NCI-H146 treated with DMSO at 0.1 percent for 48 hours (cell line): ENCODE results near the gene ZNF275.
"Not testable (repeated sequence)": the region's sequence is repeated elsewhere in the genome, so short reads cannot be mapped to it uniquely, and the experiment has no call there.

Source experiments
- DNase-seq: peaks from one replicate; lab custom pipeline; 2025; ENCODE audit not compliant: unreplicated experiment; lab: John Stamatoyannopoulos, UW

ZNF275 gene

DNA sequence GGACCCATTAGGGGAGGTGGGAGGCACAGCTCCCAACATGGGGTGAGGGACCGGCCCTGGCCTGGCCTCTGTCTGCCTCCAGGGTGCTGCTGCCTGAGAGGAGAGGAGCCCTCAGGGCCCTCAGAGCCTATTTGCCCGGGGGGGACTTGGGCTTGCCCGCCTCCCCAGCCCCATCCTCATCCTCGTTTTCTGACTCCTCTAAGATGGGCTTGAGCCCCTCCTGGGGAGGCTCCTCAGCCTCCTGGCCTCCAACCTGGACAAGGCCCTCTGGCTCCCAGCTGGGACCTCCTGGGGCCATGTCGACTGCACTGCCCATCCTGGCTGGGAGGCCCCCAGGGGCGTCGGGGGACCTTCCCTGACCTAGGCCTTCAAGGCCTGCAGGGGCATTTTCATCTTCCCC is 15.1 kb upstream of the ZNF275 start:
- DNase-seq = no peak

GRCh38 chrX:153319295-153320046 is 14.5 kb upstream of the ZNF275 start:
- DNase-seq = peak; percentile 53

GRCh38 chrX:153320047-153320443 is 13.9 kb upstream of the ZNF275 start:
- not testable (repeated sequence) for DNase-seq

GRCh38 chrX:153320555-153321184 is 13.3 kb upstream of the ZNF275 start:
- DNase-seq = no peak

GRCh38 chrX:153321381-153322124 is 12.4 kb upstream of the ZNF275 start, which contains the start of gene PNMA6F:
Gene PNMA6F, minus strand, starts transcription at chrX:153321767. Its CDS starts 1,093 bp downstream, at chrX:153320674.
- no peak for DNase-seq

DNA sequence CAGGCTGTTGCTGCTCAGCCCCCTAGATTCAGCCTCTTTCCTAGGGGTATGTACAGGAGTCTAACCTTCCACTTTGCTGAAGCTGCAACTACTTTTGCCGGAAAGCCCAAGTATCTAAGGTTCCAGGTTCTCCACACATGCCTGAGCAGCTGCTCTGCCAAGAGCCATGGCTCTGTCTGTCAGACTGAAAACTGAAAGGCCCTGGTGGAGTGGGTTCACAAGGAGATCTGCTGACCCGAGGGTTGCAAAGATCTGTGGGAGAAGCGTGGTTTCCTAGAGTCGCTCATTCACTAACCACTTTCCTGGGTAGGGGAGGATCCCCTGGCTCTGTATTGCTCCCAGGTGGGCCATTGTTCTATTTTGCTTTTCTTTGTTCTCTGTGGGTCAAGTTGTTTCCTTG is 6.4 kb upstream of the ZNF275 start:
- DNase-seq = no peak

- no peak for DNase-seq
Observed at GRCh38 chrX:153333266-153333665, 687 bp upstream of the ZNF275 start.

DNA sequence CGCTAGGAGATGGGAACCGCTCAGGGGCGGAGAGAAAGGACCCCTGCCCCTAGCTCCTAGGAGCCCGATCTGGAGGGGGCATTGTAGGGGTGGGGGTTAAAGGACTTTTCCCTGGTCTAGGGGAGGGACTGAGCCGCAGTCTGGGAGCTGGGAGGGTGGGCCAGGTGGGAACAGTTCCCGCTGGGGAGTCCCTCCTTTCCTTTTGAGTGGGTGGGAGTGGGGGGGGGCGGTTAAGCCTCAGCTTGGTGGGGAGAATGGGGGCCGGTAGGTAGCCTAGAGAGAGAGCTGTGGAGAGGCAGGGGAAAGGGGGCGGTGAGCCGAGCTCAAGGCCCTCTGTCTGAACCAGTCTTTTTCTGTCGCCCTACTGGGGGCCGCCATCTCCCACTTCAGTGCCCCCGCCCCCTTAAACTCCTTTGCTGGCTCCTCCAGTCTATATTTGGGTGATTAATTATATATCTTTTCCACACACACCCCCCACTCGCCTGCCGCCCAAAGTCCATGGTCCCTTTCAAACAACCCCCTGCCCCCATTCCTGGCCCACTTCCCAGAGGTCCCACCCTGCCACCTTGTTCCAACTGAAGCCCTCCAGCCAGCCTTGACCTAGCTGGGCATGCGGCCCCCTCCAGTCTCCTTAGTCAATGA is 822 bp downstream of the ZNF275 start:
- no peak for DNase-seq

DNA sequence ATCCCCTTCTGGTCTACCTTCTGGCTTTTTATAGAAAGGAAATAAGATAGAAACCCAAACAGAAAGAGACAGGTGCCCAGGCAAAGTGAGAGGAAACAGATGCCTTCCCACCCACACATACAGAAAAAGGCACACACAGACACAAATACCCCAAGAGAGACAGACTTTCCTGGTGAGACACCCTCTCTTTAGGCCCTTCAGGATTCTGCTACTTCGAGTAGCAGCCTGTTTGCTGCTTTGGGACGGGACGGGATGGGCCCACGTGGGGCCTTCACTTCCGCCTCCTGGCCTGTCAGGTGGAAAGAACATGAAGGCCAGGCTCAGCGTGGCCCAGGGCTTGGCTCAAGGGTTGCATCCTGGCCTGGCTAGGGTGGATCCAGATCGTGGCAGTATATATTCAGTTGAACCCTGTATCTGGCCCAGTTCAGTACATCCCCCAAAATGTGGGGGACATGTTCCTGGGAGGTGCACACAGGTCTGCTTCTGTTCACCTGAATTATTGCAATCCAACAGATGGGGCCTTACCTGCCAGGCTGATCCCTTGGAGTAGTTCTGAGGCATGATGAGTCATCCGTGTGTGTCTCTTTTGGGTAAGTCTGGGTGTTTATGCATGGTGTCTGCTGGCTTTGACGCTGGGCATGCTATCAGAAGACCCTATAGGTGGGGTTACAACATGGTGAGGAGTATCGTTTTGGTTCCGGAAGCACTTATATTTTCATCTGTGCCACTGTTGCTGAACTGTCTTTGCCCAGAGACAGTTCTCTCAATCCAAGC is 2.4 kb downstream of the ZNF275 start:
- no peak for DNase-seq

- DNase-seq = no peak
Observed at GRCh38 chrX:153336988-153337387, 3.0 kb downstream of the ZNF275 start.

- no peak for DNase-seq
Observed at GRCh38 chrX:153338836-153339235, 4.9 kb downstream of the ZNF275 start.

- DNase-seq = no peak
Observed at GRCh38 chrX:153339662-153340061, 5.7 kb downstream of the ZNF275 start.

- no peak for DNase-seq
Observed at GRCh38 chrX:153340111-153340510, 6.2 kb downstream of the ZNF275 start.

DNA sequence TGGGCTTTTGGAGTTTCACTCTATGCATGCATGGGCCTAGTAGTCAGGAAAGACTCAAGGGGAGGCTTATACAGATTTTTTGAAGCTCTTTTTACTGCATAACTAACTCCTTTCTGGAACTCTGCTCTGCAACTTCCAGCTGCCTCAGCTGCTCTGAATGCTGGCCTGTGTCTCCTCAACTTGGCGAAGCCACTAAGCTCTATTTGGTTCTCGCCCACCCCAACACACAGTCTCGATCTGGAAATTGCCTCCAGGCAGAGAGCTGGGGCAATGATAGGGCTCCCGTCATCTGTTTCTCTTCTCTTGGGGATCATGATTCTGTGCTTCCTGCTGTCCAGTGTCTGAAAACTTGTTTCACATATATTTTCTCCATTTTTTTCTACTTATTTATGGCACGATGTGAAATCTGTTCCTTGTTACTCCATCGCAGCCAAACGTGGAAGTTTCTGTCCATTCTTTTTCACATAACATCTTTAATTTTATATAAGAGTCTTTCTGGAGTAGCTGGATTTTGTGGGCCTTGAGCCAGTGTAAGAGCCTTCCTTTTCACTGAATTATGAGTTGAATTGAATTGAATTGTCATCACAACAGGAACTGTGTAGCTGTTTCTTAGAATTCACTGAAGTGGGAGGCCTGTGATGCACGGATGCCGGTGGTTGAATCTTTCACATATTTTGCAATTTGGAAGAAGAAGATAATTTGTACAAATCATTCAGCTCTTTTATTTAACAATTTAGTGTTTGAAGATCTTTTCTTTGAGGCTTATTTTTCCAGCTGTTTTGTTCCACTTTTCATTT is 9.0 kb downstream of the ZNF275 start:
- no peak for DNase-seq

- no peak for DNase-seq
Observed at GRCh38 chrX:153343674-153344073, 9.7 kb downstream of the ZNF275 start.

DNA sequence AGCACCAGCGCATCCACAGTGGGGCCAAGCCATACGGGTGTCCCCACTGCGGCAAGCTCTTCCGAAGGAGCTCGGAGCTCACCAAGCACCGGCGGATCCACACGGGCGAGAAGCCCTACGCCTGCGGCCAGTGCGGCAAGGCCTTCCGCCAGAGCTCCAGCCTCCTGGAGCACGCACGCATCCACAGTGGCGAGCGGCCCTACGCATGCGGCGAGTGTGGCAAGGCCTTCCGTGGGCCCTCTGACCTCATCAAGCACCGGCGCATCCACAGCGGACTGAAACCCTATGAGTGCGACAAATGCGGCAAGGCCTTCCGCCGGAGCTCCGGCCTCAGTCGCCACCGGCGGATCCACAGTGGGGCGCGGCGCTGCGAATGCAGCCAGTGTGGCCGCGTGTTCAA is 13.6 kb downstream of the ZNF275 start:
- no peak for DNase-seq

- DNase-seq = no peak
Observed at GRCh38 chrX:153348421-153348820, 14.5 kb downstream of the ZNF275 start.

- no peak for DNase-seq
Observed at GRCh38 chrX:153349952-153350351, 16.0 kb downstream of the ZNF275 start.

- no peak for DNase-seq
Observed at GRCh38 chrX:153351981-153352380, 18.0 kb downstream of the ZNF275 start.

DNA sequence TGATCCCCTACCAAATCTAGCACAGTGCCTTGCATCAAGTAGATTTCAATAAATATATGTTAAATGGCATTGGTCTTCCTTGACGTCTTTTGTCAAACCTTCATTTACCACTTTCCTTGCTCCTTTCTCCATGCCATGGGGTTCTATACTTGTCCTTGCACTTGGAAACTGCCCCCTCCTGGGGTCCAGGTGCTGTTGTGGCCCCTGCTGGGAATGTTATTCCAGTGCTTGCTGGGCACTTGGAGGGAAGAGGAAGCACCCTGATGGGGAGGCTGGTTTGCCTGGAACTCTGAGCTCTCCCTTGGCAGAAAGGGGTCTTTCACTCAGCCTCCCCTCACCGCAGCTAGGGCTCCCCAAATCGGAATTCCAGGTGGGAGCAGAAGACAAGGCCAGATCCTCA is 18.9 kb downstream of the ZNF275 start:
- DNase-seq = no peak
